ENCODE results near the gene ERC1.
"Not testable (repeated sequence)": the region's sequence is repeated elsewhere in the genome, so short reads cannot be mapped to it uniquely, and the experiment has no call there.

ERC1 gene

GRCh38 chr12:1138691-1139090 is 147.7 kb downstream of the ERC1 start:
- DNase-seq: no peak

GRCh38 chr12:1146758-1147157 is 155.7 kb downstream of the ERC1 start:
- DNase-seq: not testable (repeated sequence)

GRCh38 chr12:1147821-1148220 is 156.8 kb downstream of the ERC1 start:
- DNase-seq: no peak

GRCh38 chr12:1157046-1157445 is 166.0 kb downstream of the ERC1 start:
- no peak for DNase-seq

GRCh38 chr12:1161197-1161596 is 170.2 kb downstream of the ERC1 start:
- DNase-seq: no peak

GRCh38 chr12:1162081-1162760 is 171.2 kb downstream of the ERC1 start:
- no peak for DNase-seq

GRCh38 chr12:1167784-1168183 is 176.8 kb downstream of the ERC1 start:
- no peak for DNase-seq

GRCh38 chr12:1170411-1170810 is 179.4 kb downstream of the ERC1 start:
- no peak for DNase-seq

- DNase-seq: no peak
Observed at GRCh38 chr12:1171657-1172408, 180.8 kb downstream of the ERC1 start.

GRCh38 chr12:1173781-1174617 is 183.0 kb downstream of the ERC1 start:
- no peak for DNase-seq

GRCh38 chr12:1174659-1175058 is 183.6 kb downstream of the ERC1 start:
- DNase-seq: no peak

GRCh38 chr12:1176191-1176590 is 185.2 kb downstream of the ERC1 start:
- no peak for DNase-seq

- DNase-seq: no peak
Observed at GRCh38 chr12:1179128-1179527, 188.1 kb downstream of the ERC1 start.

- no peak for DNase-seq
Observed at GRCh38 chr12:1182069-1182468, 191.0 kb downstream of the ERC1 start.

GRCh38 chr12:1184402-1184801 is 193.4 kb downstream of the ERC1 start:
- no peak for DNase-seq

- DNase-seq: no peak
Observed at GRCh38 chr12:1185460-1186182, 194.6 kb downstream of the ERC1 start.

GRCh38 chr12:1186298-1186697 is 195.3 kb downstream of the ERC1 start:
- DNase-seq: no peak

GRCh38 chr12:1188016-1188415 is 197.0 kb downstream of the ERC1 start:
- DNase-seq: no peak

GRCh38 chr12:1189163-1189562 is 198.1 kb downstream of the ERC1 start:
- DNase-seq: no peak

- no peak for DNase-seq
Observed at GRCh38 chr12:1195513-1195912, 204.5 kb downstream of the ERC1 start.

GRCh38 chr12:1197264-1198018 is 206.4 kb downstream of the ERC1 start:
- DNase-seq: no peak

GRCh38 chr12:1198854-1199253 is 207.8 kb downstream of the ERC1 start:
- DNase-seq: not testable (repeated sequence)

Measured in NCI-H2029 treated with DMSO at 0.1 percent for 48 hours (cell line).